Loucy (cell line): ENCODE data around the gene SMIM45.

Experiments used
- CTCF ChIP-seq: fragments of 200-600 bp; sonication (generic); conservative IDR thresholded peaks from 2 replicates; pipeline ENCODE4 v1.5.1; 2014; ENCODE audit warnings: mild to moderate bottlenecking, antibody characterized with exemption, low read length
- EZH2phosphoT487 ChIP-seq: fragments of 200-600 bp; IDR thresholded peaks from 2 replicates; pipeline ENCODE4 v1.6.1; 2018; ENCODE audit warnings: antibody characterized with exemption, mild to moderate bottlenecking, moderate library complexity, borderline replicate concordance

- TF ChIP-seq CTCF (no peak), EZH2phosphoT487 (no peak)
Observed at GRCh38 chr22:41910050-41911000, 41.6 kb upstream of the SMIM45 start.
